Gastrocnemius medialis (tissue), 4 donors: ENCODE results near the gene CATSPER1.

Source experiments
- CTCF ChIP-seq, 5 experiments: fragments of 450-650 bp in 3 of 5; fragments of 200-600 bp in 2 of 5; sonication (generic) in 2 of 5; IDR thresholded peaks in 4 of 5; conservative IDR thresholded peaks in 1 of 5; 1 replicate in 4 of 5; 2 replicates in 1 of 5; pipeline ENCODE4 v1.5.1; 2016 to 2019; ENCODE audit warnings: antibody characterized with exemption in 5 of 5, mild to moderate bottlenecking in 3 of 5, moderate library complexity in 3 of 5
- POLR2A ChIP-seq, 2 donors: fragments of 450-650 bp; IDR thresholded peaks; one replicate each; pipeline ENCODE4 v1.6.1; 2017; ENCODE audit warnings: antibody characterized with exemption in 2 of 2, mild to moderate bottlenecking in 2 of 2, moderate library complexity in 2 of 2

GRCh38 chr11:66064571-66064970 is 38.3 kb upstream of the CATSPER1 start:
- no peak for TF ChIP-seq CTCF (IDR thresholded peaks at IDR 0.05 in 4 of 5, conservative IDR thresholded peaks at IDR 0.05 in 1 of 5)
- TF ChIP-seq POLR2A (IDR thresholded peaks at IDR 0.05): no peak
